GM12878 (cell line): ENCODE measurements around the gene PRKCI. TPM values are rescaled to one million over a fixed set of nuclear protein-coding genes. Genes with fewer than 3 reads are reported as not detected.

Experiments
- ATAC-seq: fragments of 200-7000 bp; cut with Tn5 transposase; 3 replicates; pipeline ENCODE4 v1.9.1; 2020; ENCODE audit warnings: mild to moderate bottlenecking, moderate library complexity
- BruUV-seq: library from RNA; stranded (reverse); fragments of 400-500 nt; replicated peaks from 2 replicates; lab custom pipeline; 2021; lab: Mats Ljungman, UMichigan
- CTCF ChIA-PET: fragments of 300-600 bp; sonication (Branson Sonifier 250); formaldehyde crosslinking; extraction: SDS; loops from one replicate; lab custom pipeline; 2021; ENCODE audit warnings: inconsistent platforms; lab: Yijun Ruan, JAX
- POLR2A ChIA-PET: fragments of 350-600 bp; formaldehyde crosslinking; extraction: SDS; loops from one replicate; lab custom pipeline; 2021; ENCODE audit warnings: inconsistent platforms; lab: Charles Lee
- RAD21 ChIA-PET: fragments of 300-600 bp; sonication (Branson Sonifier 250); formaldehyde crosslinking; loops from one replicate; lab custom pipeline; 2023; ENCODE audit warnings: antibody characterized with exemption; ENCODE audit not compliant: unreplicated experiment; lab: Charles Lee
- SMC1A ChIA-PET: fragments of 300-600 bp; sonication (Branson Sonifier 250); formaldehyde crosslinking; loops from one replicate; lab custom pipeline; 2023; ENCODE audit not compliant: unreplicated experiment, uncharacterized antibody; lab: Charles Lee
- DNase-seq: peaks from one replicate; pipeline ENCODE4 v3.0.0-alpha.2; 2011; ENCODE audit warnings: low read depth, low spot score
- FAIRE-seq: peaks from 3 replicates; lab custom pipeline; 2011; peaks lifted over from hg19 to GRCh38; lab: Jason Lieb, UNC
- H2AFZ ChIP-seq: 2 replicates; pipeline ENCODE4 v1.6.0; 2011; ENCODE audit warnings: low read depth, low read length, control low read depth; ENCODE audit not compliant: control insufficient read depth
- H3K27ac ChIP-seq: 2 replicates; pipeline ENCODE4 v1.5.1; 2011; ENCODE audit warnings: control low read depth; ENCODE audit not compliant: control insufficient read depth, insufficient read depth
- H3K27me3 ChIP-seq, 2 experiments: replicated peaks in 1 of 2; 2 replicates each; pipeline versions ENCODE4 v1.6.0 to v1.6.1; 2011; ENCODE audit warnings: low read length in 1 of 2; ENCODE audit not compliant: control insufficient read depth in 2 of 2, insufficient read depth in 2 of 2
- H3K36me3 ChIP-seq, 2 experiments: 2 replicates each; pipeline ENCODE4 v1.5.1; 2011; ENCODE audit warnings: low read length in 1 of 2; ENCODE audit not compliant: control insufficient read depth in 2 of 2, insufficient read depth in 2 of 2
- H3K4me1 ChIP-seq: 2 replicates; pipeline ENCODE4 v1.6.1; 2011; ENCODE audit warnings: mild to moderate bottlenecking, low read length, moderate library complexity, mixed read lengths; ENCODE audit not compliant: control insufficient read depth, insufficient read depth
- H3K4me2 ChIP-seq: 2 replicates; pipeline ENCODE4 v1.6.0; 2011; ENCODE audit warnings: control low read depth; ENCODE audit not compliant: control insufficient read depth, insufficient read depth
- H3K4me3 ChIP-seq: fragments of 200-600 bp; sonication (generic); 2 replicates; pipeline ENCODE4 v1.5.1; 2016
- H3K79me2 ChIP-seq: 2 replicates; pipeline ENCODE4 v1.6.0; 2011; ENCODE audit warnings: low read length; ENCODE audit not compliant: control insufficient read depth, insufficient read depth
- H3K9ac ChIP-seq: 2 replicates; pipeline ENCODE4 v1.8.0; 2011; ENCODE audit warnings: low read length, control low read depth, mixed read lengths; ENCODE audit not compliant: control insufficient read depth, insufficient read depth
- H3K9me3 ChIP-seq: replicated peaks from 3 replicates; pipeline ENCODE4 v1.5.1; 2011; ENCODE audit warnings: mild to moderate bottlenecking, low read length; ENCODE audit not compliant: control insufficient read depth, insufficient read depth
- H4K20me1 ChIP-seq: 2 replicates; pipeline ENCODE4 v1.6.0; 2011; ENCODE audit not compliant: control insufficient read depth, insufficient read depth
- CBX5 ChIP-seq: sonication (generic); IDR thresholded peaks from 2 replicates; pipeline ENCODE4 v1.6.1; 2016; ENCODE audit warnings: low read depth, moderate library complexity, mild to moderate bottlenecking, inconsistent platforms
- FOXK2 ChIP-seq: fragments of 450-650 bp; IDR thresholded peaks from 2 replicates; pipeline ENCODE4 v1.6.1; 2017; ENCODE audit warnings: mild to moderate bottlenecking, moderate library complexity
- HDAC2 ChIP-seq: fragments of 200-600 bp; sonication (generic); IDR thresholded peaks from 2 replicates; pipeline ENCODE4 v1.6.1; 2017
- JUNB ChIP-seq: IDR thresholded peaks from 2 replicates; pipeline ENCODE4 v1.6.1; 2016; ENCODE audit warnings: antibody characterized with exemption, mild to moderate bottlenecking
- NR2C2 ChIP-seq: IDR thresholded peaks from 2 replicates; pipeline ENCODE4 v1.6.1; 2011; ENCODE audit warnings: borderline replicate concordance, low read depth; ENCODE audit not compliant: control insufficient read depth, insufficient read length
- SIX5 ChIP-seq: IDR thresholded peaks from 2 replicates; pipeline ENCODE4 v1.6.1; 2011; ENCODE audit warnings: mild to moderate bottlenecking, low read depth, low read length, moderate library complexity; ENCODE audit not compliant: severe bottlenecking
- ZBED1 ChIP-seq: IDR thresholded peaks from 2 replicates; pipeline ENCODE4 v1.6.1; 2016; ENCODE audit warnings: borderline replicate concordance
- ZSCAN29 ChIP-seq: fragments of 450-650 bp; IDR thresholded peaks from 2 replicates; pipeline ENCODE4 v1.6.1; 2017; ENCODE audit warnings: mild to moderate bottlenecking, moderate library complexity
- WGBS: methylation state at CpG from one replicate; pipeline ENCODE4 v1.1.6; 2016; ENCODE audit warnings: low lambda C conversion rate; ENCODE audit not compliant: insufficient replicate concordance, insufficient coverage; ENCODE audit errors: missing lambda C conversion rate; 5-methylcytosine and 5-hydroxymethylcytosine counted together
- in situ Hi-C: fragments of 300-500 bp; cut with MboI; formaldehyde crosslinking; loops from 9 replicates; pipeline ENCODE4 v1.14.3; 2018; ENCODE audit warnings: mixed read lengths
- intact Hi-C: fragments of 100-400 bp; cut with micrococcal nuclease; formaldehyde crosslinking; loops from one replicate; pipeline ENCODE4 v1.14.2; 2022; ENCODE audit not compliant: unreplicated experiment
- polyA plus RNA-seq, 11 experiments: library from polyadenylated mRNA; depleted of rRNA in 4 of 11; unstranded in 6 of 11; stranded (reverse) in 5 of 11; fragments of >200 nt; fragmentation: Nextera tagmentation in 4 of 11; fragmentation: Illumina TruSeq in 1 of 11; extraction: Ambion mirVana in 4 of 11; extraction: Trizol in 1 of 11; gene quantifications; 1 replicate in 1 of 11; 2 replicates in 10 of 11; pipeline versions ENCODE4 v1.2.1 to v1.2.3, GENCODE V29; 2011 to 2016; ENCODE audit warnings: inconsistent platforms in 2 of 11, missing spikeins in 2 of 11, low read depth in 1 of 11
- total RNA-seq, 4 experiments: library from RNA; depleted of rRNA in 3 of 4; stranded (reverse); fragments of >200 nt in 3 of 4; fragmentation: Illumina TruSeq in 1 of 4; extraction: Trizol in 1 of 4; gene quantifications; 2 replicates each; pipeline versions ENCODE4 v1.2.1 to v1.2.3, GENCODE V29; 2013 to 2021
- TF ChIP-seq, protein P1 (sequence below): fragments of 450-650 bp; IDR thresholded peaks from 2 replicates; pipeline ENCODE4 v1.6.1; 2017; ENCODE audit warnings: mild to moderate bottlenecking
- TF ChIP-seq, protein P2 (sequence below): fragments of 450-650 bp; IDR thresholded peaks from 2 replicates; pipeline ENCODE4 v1.6.1; 2016; ENCODE audit warnings: mild to moderate bottlenecking, moderate library complexity, borderline replicate concordance
- TF ChIP-seq, protein P3 (sequence below): fragments of 450-650 bp; formaldehyde crosslinking; IDR thresholded peaks from 2 replicates; pipeline ENCODE4 v1.4.0; 2022; ENCODE audit warnings: mild to moderate bottlenecking, moderate library complexity
- TF ChIP-seq, protein P4 (sequence below): IDR thresholded peaks from 2 replicates; pipeline ENCODE4 v1.6.1; 2011; ENCODE audit warnings: low read depth, mild to moderate bottlenecking, low read length, moderate library complexity, borderline replicate concordance; ENCODE audit errors: extremely low read depth

The PRKCI gene
- total and polyA plus RNA-seq, 10 of the 15 experiments (the other 5 are each of a cell fraction or from before 2014, with no cell fraction given), result 3.5 to 15.4 (median 11.8) TPM

DNA sequence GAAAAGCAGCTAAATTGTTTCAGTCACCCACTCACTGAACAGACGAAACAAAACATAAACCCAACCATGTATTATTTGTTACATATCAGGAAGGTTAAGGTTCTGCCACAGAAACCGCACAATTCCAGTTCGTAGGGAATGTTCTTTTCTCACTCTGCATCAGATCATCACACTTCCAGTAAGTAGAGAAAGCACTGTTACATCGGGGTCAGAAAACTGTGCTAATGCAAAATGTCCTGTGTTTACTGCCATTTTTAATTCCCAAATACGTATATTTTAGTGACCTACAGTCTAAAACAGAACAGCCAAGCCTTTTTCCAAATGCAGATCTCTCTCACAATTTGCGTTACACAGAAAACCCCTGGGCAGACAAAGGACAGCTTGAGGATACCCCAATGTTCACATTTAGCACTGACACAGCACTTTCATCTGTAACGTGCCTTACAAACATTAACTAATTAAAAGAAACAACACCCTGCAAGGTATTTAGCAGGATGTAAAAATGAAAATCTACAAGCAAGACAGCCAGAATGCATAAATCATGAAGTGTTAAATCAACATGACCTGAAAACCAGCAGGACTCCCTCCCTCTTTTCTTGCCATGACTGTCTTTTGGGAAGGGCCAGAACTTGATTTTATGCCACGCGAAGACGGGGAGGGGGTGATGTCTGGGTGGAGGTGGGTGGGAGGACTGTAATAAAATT, 100.5 kb downstream of the PRKCI start:
- Histone ChIP-seq H3K36me3 (no peaks in the 10 kb centered on the region), H4K20me1 (no peaks in the 10 kb centered on the region), H3K27me3 (no peaks in the 10 kb centered on the region), H3K79me2 (no peaks in the 10 kb centered on the region), H2AFZ (no peak overlapping the region), H3K9me3 (peaks cover 2% of the 10 kb centered on the region; the same call in 2 of the 3 replicates), H3K4me2 (no peak overlapping the region), H3K9ac (no peak overlapping the region), H3K27ac (no peak overlapping the region), H3K4me1 (0 out of 2 replicates have a peak, but pooled peaks cover 5% of the 10 kb centered on the region), H3K4me3 (no peak overlapping the region)
- in situ Hi-C loops, result no loop called here
- ChIA-PET RAD21 (no interaction called here), POLR2A (no interaction called here), SMC1A (interaction anchor here (0.6 to 1.6 kb wide), 2 partner anchors 54 to 206 kb away, joined by 3 read pairs; no protein-coding TSS in a partner anchor), CTCF (interaction anchor here (0.7 kb wide), 1 partner anchor 14 kb away, joined by 3 read pairs; no protein-coding TSS in a partner anchor)
- intact Hi-C loops, result no loop called here
- no peak for ATAC-seq
- WGBS, result 74% methylated on average over 10 of the region's 10 CpGs
- TF ChIP-seq ZBED1, result no peak
- TF ChIP-seq, protein P1, sequence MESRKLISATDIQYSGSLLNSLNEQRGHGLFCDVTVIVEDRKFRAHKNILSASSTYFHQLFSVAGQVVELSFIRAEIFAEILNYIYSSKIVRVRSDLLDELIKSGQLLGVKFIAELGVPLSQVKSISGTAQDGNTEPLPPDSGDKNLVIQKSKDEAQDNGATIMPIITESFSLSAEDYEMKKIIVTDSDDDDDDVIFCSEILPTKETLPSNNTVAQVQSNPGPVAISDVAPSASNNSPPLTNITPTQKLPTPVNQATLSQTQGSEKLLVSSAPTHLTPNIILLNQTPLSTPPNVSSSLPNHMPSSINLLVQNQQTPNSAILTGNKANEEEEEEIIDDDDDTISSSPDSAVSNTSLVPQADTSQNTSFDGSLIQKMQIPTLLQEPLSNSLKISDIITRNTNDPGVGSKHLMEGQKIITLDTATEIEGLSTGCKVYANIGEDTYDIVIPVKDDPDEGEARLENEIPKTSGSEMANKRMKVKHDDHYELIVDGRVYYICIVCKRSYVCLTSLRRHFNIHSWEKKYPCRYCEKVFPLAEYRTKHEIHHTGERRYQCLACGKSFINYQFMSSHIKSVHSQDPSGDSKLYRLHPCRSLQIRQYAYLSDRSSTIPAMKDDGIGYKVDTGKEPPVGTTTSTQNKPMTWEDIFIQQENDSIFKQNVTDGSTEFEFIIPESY, result no peak
- TF ChIP-seq, protein P2, sequence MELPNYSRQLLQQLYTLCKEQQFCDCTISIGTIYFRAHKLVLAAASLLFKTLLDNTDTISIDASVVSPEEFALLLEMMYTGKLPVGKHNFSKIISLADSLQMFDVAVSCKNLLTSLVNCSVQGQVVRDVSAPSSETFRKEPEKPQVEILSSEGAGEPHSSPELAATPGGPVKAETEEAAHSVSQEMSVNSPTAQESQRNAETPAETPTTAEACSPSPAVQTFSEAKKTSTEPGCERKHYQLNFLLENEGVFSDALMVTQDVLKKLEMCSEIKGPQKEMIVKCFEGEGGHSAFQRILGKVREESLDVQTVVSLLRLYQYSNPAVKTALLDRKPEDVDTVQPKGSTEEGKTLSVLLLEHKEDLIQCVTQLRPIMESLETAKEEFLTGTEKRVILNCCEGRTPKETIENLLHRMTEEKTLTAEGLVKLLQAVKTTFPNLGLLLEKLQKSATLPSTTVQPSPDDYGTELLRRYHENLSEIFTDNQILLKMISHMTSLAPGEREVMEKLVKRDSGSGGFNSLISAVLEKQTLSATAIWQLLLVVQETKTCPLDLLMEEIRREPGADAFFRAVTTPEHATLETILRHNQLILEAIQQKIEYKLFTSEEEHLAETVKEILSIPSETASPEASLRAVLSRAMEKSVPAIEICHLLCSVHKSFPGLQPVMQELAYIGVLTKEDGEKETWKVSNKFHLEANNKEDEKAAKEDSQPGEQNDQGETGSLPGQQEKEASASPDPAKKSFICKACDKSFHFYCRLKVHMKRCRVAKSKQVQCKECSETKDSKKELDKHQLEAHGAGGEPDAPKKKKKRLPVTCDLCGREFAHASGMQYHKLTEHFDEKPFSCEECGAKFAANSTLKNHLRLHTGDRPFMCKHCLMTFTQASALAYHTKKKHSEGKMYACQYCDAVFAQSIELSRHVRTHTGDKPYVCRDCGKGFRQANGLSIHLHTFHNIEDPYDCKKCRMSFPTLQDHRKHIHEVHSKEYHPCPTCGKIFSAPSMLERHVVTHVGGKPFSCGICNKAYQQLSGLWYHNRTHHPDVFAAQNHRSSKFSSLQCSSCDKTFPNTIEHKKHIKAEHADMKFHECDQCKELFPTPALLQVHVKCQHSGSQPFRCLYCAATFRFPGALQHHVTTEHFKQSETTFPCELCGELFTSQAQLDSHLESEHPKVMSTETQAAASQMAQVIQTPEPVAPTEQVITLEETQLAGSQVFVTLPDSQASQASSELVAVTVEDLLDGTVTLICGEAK, result no peak
- TF ChIP-seq, protein P3, sequence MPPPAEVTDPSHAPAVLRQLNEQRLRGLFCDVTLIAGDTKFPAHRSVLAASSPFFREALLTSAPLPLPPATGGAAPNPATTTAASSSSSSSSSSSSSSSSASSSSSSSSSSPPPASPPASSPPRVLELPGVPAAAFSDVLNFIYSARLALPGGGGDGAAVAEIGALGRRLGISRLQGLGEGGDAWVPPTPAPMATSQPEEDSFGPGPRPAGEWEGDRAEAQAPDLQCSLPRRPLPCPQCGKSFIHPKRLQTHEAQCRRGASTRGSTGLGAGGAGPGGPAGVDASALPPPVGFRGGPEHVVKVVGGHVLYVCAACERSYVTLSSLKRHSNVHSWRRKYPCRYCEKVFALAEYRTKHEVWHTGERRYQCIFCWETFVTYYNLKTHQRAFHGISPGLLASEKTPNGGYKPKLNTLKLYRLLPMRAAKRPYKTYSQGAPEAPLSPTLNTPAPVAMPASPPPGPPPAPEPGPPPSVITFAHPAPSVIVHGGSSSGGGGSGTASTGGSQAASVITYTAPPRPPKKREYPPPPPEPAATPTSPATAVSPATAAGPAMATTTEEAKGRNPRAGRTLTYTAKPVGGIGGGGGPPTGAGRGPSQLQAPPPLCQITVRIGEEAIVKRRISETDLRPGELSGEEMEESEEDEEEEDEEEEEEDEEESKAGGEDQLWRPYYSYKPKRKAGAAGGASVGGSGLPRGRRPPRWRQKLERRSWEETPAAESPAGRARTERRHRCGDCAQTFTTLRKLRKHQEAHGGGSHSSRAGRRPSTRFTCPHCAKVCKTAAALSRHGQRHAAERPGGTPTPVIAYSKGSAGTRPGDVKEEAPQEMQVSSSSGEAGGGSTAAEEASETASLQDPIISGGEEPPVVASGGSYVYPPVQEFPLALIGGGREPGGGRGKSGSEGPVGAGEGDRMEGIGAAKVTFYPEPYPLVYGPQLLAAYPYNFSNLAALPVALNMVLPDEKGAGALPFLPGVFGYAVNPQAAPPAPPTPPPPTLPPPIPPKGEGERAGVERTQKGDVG, result no peak
- TF ChIP-seq, protein P4, sequence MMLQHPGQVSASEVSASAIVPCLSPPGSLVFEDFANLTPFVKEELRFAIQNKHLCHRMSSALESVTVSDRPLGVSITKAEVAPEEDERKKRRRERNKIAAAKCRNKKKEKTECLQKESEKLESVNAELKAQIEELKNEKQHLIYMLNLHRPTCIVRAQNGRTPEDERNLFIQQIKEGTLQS, result no peak
- TF ChIP-seq SIX5, result no peak
- TF ChIP-seq HDAC2, result no peak
- no peak for TF ChIP-seq JUNB
- no peak for TF ChIP-seq ZSCAN29
- no peak for TF ChIP-seq NR2C2
- TF ChIP-seq CBX5, result no peak
- no peak for TF ChIP-seq FOXK2
- DNase-seq, result no peak
- FAIRE-seq, result no peak
- no TSS peak for BruUV-seq
